MM.1S (cell line): ENCODE data around the gene PALM3.

Source experiments
- CTCF ChIP-seq: fragments of 300-600 bp; sonication (generic); IDR thresholded peaks from 2 replicates; pipeline ENCODE4 v1.5.1; 2016; ENCODE audit warnings: antibody characterized with exemption, low read length, mixed read lengths
- EZH2 ChIP-seq: fragments of 300-600 bp; sonication (generic); optimal IDR thresholded peaks from 2 replicates; pipeline ENCODE3; 2017; ENCODE audit warnings: low read depth, mild to moderate bottlenecking, antibody characterized with exemption, low read length, mixed read lengths
- EZH2phosphoT487 ChIP-seq: fragments of 300-600 bp; sonication (generic); IDR thresholded peaks from 2 replicates; pipeline ENCODE4 v1.6.1; 2018; ENCODE audit warnings: antibody characterized with exemption, low read length

GRCh38 chr19:14089662-14090508 lies 28.0 kb upstream of the PALM3 start:
- no peak for TF ChIP-seq CTCF
- no peak for TF ChIP-seq EZH2
- no peak for TF ChIP-seq EZH2phosphoT487
